Heart left ventricle (tissue), 13 donors: ENCODE measurements around the gene SLC25A47.
"Not testable (repeated sequence)": the region's sequence is repeated elsewhere in the genome, so short reads cannot be mapped to it uniquely, and the experiment has no call there.

Source experiments
- POLR2A ChIP-seq, 2 donors: fragments of 450-650 bp; IDR thresholded peaks; one replicate each; pipeline ENCODE4 v1.6.1; 2017; ENCODE audit warnings: antibody characterized with exemption in 2 of 2, mild to moderate bottlenecking in 2 of 2, moderate library complexity in 2 of 2
- TF ChIP-seq, protein P1 (sequence below), 12 donors: fragments of 200-600 bp; sonication (generic) in 4 of 12; IDR thresholded peaks; one replicate each; pipeline versions ENCODE4 v1.5.0 to v1.8.0; 2018 to 2022; ENCODE audit warnings: antibody characterized with exemption in 12 of 12, mild to moderate bottlenecking in 5 of 12
- donor health status: ischemic (EF 13 %, LVEDD 7.1; RV severe dilation, severe dysfunction).
- donor health status: DM: no; HTN: yes; CAD: no.
- donor health status: DM: no; HTN: no; CAD: no.
- donor health status: ischemic (EF 25% LVEDD 6.9; RV normal size, moderate dysfunction).
- donor health status: ischemic (EF 25% LVEDD 5.7; RV mildly dilated, moderate dysfunction).
- donor health status: ischemic (EF 35%, LVEDD 5.7; RV mildly dilated, moderate dysfunction).
- donor health status: nonischemic (EF 11% LVEDD 7.7; RV severe dilation, severe dysfunction).
- donor health status: DM: yes; HTN: yes; CAD: no.
- donor health status: PGD.
- donor health status: ischemic (EF 29% LVEDD 5.4; RV normal size, mild dysfunction).
- donor health status: nonischemic (EF 23%, LVEDD 6.1; RV moderate dilation, normal function).

DNA sequence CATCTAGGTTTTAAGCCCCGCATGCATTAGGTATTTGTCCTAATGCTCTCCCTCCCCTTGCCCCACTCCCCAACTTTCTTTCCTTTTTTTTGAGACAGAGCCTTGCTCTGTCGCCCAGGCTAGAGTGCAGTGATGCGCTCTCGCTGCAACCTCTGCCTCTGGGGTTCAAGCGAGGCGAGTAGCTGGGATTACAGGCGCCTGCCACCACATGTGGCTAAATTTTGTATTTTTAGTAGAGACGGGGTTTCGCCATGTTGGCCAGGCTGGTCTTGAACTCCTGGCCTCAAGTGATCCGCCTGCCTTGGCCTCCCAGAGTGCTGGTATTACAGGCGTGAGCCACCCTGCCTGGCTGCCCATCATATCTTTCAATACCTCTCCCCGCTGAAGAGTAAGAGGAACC, 19.7 kb downstream of the SLC25A47 start:
- TF ChIP-seq, protein P1, sequence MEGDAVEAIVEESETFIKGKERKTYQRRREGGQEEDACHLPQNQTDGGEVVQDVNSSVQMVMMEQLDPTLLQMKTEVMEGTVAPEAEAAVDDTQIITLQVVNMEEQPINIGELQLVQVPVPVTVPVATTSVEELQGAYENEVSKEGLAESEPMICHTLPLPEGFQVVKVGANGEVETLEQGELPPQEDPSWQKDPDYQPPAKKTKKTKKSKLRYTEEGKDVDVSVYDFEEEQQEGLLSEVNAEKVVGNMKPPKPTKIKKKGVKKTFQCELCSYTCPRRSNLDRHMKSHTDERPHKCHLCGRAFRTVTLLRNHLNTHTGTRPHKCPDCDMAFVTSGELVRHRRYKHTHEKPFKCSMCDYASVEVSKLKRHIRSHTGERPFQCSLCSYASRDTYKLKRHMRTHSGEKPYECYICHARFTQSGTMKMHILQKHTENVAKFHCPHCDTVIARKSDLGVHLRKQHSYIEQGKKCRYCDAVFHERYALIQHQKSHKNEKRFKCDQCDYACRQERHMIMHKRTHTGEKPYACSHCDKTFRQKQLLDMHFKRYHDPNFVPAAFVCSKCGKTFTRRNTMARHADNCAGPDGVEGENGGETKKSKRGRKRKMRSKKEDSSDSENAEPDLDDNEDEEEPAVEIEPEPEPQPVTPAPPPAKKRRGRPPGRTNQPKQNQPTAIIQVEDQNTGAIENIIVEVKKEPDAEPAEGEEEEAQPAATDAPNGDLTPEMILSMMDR (IDR thresholded peaks at IDR 0.05): not testable (repeated sequence)
- not testable (repeated sequence) for TF ChIP-seq POLR2A (IDR thresholded peaks at IDR 0.05)
